ENCODE results near the gene TMEM229B.
"Not testable (repeated sequence)": the region's sequence is repeated elsewhere in the genome, so short reads cannot be mapped to it uniquely, and the experiment has no call there.

DNA sequence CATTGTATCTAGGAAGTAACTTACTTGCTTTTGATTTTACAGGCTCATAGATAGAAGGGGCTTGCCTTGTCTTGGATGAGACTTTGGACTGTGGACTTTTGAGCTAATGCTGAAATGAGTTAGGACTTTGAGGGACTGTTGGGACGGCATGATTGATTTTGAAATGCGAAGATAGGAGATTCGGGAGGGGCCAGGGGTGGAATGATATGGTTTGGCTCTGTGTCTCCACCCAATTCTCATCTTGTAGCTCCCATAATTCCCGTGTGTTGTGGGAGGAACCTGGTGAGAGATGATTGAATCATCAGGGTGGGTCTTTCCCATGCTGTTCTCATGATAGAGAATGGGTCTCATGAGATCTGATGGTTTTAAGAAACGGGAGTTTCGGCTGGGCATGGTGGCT, 36.9 kb downstream of the TMEM229B start:
- TF ChIP-seq, protein P1, sequence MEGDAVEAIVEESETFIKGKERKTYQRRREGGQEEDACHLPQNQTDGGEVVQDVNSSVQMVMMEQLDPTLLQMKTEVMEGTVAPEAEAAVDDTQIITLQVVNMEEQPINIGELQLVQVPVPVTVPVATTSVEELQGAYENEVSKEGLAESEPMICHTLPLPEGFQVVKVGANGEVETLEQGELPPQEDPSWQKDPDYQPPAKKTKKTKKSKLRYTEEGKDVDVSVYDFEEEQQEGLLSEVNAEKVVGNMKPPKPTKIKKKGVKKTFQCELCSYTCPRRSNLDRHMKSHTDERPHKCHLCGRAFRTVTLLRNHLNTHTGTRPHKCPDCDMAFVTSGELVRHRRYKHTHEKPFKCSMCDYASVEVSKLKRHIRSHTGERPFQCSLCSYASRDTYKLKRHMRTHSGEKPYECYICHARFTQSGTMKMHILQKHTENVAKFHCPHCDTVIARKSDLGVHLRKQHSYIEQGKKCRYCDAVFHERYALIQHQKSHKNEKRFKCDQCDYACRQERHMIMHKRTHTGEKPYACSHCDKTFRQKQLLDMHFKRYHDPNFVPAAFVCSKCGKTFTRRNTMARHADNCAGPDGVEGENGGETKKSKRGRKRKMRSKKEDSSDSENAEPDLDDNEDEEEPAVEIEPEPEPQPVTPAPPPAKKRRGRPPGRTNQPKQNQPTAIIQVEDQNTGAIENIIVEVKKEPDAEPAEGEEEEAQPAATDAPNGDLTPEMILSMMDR (IDR thresholded peaks at IDR 0.05; ENCODE audit: insufficient read depth, low read depth, low read length) = not testable (repeated sequence)
- TF ChIP-seq EZH2 (IDR thresholded peaks at IDR 0.05; ENCODE audit: insufficient read depth, low read length) = not testable (repeated sequence)
